Stimulated activated naive CD4-positive, alpha-beta T cell treated with Interleukin-2 at 50 U/mL for 16 hours (primary cell): ENCODE data around the gene GREB1L.
"Not testable (repeated sequence)": the region's sequence is repeated elsewhere in the genome, so short reads cannot be mapped to it uniquely, and the experiment has no call there.

ENCODE experiments used
- DNase-seq: peaks from one replicate; lab custom pipeline; 2025; lab: John Stamatoyannopoulos, UW

GREB1L gene

GRCh38 chr18:21242141-21242779 lies at the start of gene GREB1L:
GREB1L (plus strand) TSS chr18:21242232; CDS start chr18:21383519, 141,287 bp downstream.
- no peak for DNase-seq

- DNase-seq: no peak
These were observed 49.8 kb upstream of the GREB1L start for GRCh38 chr18:21192308-21192624.

GRCh38 chr18:21194871-21195771 lies 46.9 kb upstream of the GREB1L start:
- no peak for DNase-seq

GRCh38 chr18:21196426-21196825 lies 45.6 kb upstream of the GREB1L start:
- no peak for DNase-seq

GRCh38 chr18:21203126-21203525 lies 38.9 kb upstream of the GREB1L start:
- DNase-seq: no peak

GRCh38 chr18:21203542-21204241 lies 38.3 kb upstream of the GREB1L start:
- DNase-seq: no peak

- DNase-seq: no peak
These were observed 36.3 kb upstream of the GREB1L start for GRCh38 chr18:21205695-21206094.

GRCh38 chr18:21210278-21210677 lies 31.8 kb upstream of the GREB1L start:
- DNase-seq: no peak

- no peak for DNase-seq
These were observed 31.2 kb upstream of the GREB1L start for GRCh38 chr18:21210784-21211183.

GRCh38 chr18:21214409-21214808 lies 27.6 kb upstream of the GREB1L start:
- not testable (repeated sequence) for DNase-seq

- no peak for DNase-seq
These were observed 26.5 kb upstream of the GREB1L start for GRCh38 chr18:21215490-21215889.

GRCh38 chr18:21218862-21219261 lies 23.2 kb upstream of the GREB1L start:
- no peak for DNase-seq

- DNase-seq: no peak
These were observed 11.6 kb upstream of the GREB1L start for GRCh38 chr18:21230436-21230835.

GRCh38 chr18:21241301-21242048 lies 557 bp upstream of the GREB1L start:
- no peak for DNase-seq

GRCh38 chr18:21242780-21243401 lies 859 bp downstream of the GREB1L start:
- DNase-seq: no peak

GRCh38 chr18:21254576-21254975 lies 12.5 kb downstream of the GREB1L start:
- DNase-seq: no peak

- no peak for DNase-seq
These were observed 13.2 kb downstream of the GREB1L start for GRCh38 chr18:21255211-21255610.

GRCh38 chr18:21257386-21257785 lies 15.4 kb downstream of the GREB1L start:
- DNase-seq: no peak

- no peak for DNase-seq
These were observed 18.6 kb downstream of the GREB1L start for GRCh38 chr18:21260621-21261020.

- DNase-seq: no peak
These were observed 19.3 kb downstream of the GREB1L start for GRCh38 chr18:21261352-21261751.

GRCh38 chr18:21262244-21262643 lies 20.2 kb downstream of the GREB1L start:
- no peak for DNase-seq

- DNase-seq: no peak
These were observed 20.9 kb downstream of the GREB1L start for GRCh38 chr18:21262979-21263378.
